Activated T-cell treated with anti-CD3 and anti-CD28 coated beads for 24 hours (primary cell): ENCODE measurements around the gene SET.

Experiments used
- DNase-seq: peaks from one replicate; pipeline ENCODE4 v3.0.0-alpha.2; 2020; ENCODE audit warnings: low read depth

The SET gene

GRCh38 chr9:128731093-128731492 lies 42.1 kb downstream of the SET start:
- no peak for DNase-seq

GRCh38 chr9:128731691-128732090 lies 42.7 kb downstream of the SET start:
- DNase-seq, result no peak

GRCh38 chr9:128732576-128732975 lies 43.6 kb downstream of the SET start:
- no peak for DNase-seq

GRCh38 chr9:128733256-128733655 lies 44.2 kb downstream of the SET start:
- no peak for DNase-seq

GRCh38 chr9:128735373-128735772 lies 46.4 kb downstream of the SET start:
- no peak for DNase-seq

GRCh38 chr9:128742401-128742800 lies 53.4 kb downstream of the SET start:
- DNase-seq, result no peak

GRCh38 chr9:128743421-128743820 lies 54.4 kb downstream of the SET start:
- DNase-seq, result no peak
